Camera-type eye (tissue), 1 donor: Measurements from ENCODE around the gene HIGD1C. TPM values are rescaled to one million over a fixed set of nuclear protein-coding genes. Genes with fewer than 3 reads are reported as not detected.

Experiments used
- total RNA-seq: library from RNA; depleted of rRNA; stranded (reverse); fragments of >200 nt; gene quantifications from one replicate; pipeline ENCODE4 v1.2.3, GENCODE V29; 2014

Gene HIGD1C
- not detected for total RNA-seq

GRCh38 chr12:50952510-50952909, at the start of gene HIGD1C:
Gene HIGD1C, plus strand, starts transcription at chr12:50952544. Its CDS starts 1,455 bp downstream, at chr12:50953999.

Other genes starting within 250 kb of the HIGD1C start
- gene ATF1, start 188.4 kb upstream of the HIGD1C start, total RNA-seq, result 26.6 TPM
- not detected for gene TMPRSS12, start 109.6 kb upstream of the HIGD1C start, total RNA-seq
- gene SLC11A2, start 73.8 kb downstream of the HIGD1C start, total RNA-seq, result 63.3 TPM
- gene LETMD1, start 95.8 kb downstream of the HIGD1C start, total RNA-seq, result 65.2 TPM
- 53.7 TPM for gene CSRNP2, start 131.1 kb downstream of the HIGD1C start, total RNA-seq
- 42.2 TPM for gene TFCP2, start 220.6 kb downstream of the HIGD1C start, total RNA-seq